Frontal cortex (tissue), 4 donors: ENCODE results near the gene TNFRSF4. TPM values are rescaled to one million over a fixed set of nuclear protein-coding genes. Genes with fewer than 3 reads are reported as not detected.
"Not testable (repeated sequence)": the region's sequence is repeated elsewhere in the genome, so short reads cannot be mapped to it uniquely, and the experiment has no call there.

ENCODE experiments used
- DNase-seq, 2 donors: peaks; one replicate each; pipeline ENCODE4 v3.0.0; 2012; ENCODE audit warnings: low spot score in 2 of 2
- FAIRE-seq: peaks from 2 replicates; lab custom pipeline; 2012; peaks lifted over from hg19 to GRCh38; lab: Jason Lieb, UNC
- total RNA-seq: library from RNA; depleted of rRNA; stranded (reverse); fragments of >200 nt; gene quantifications from one replicate; pipeline ENCODE4 v1.2.3, GENCODE V29; 2014
- donor health status: control.
- donor health status: control.
- donor health status: control.

TNFRSF4 gene
- total RNA-seq, 1 donor from 2014 or later, result not detected

DNA sequence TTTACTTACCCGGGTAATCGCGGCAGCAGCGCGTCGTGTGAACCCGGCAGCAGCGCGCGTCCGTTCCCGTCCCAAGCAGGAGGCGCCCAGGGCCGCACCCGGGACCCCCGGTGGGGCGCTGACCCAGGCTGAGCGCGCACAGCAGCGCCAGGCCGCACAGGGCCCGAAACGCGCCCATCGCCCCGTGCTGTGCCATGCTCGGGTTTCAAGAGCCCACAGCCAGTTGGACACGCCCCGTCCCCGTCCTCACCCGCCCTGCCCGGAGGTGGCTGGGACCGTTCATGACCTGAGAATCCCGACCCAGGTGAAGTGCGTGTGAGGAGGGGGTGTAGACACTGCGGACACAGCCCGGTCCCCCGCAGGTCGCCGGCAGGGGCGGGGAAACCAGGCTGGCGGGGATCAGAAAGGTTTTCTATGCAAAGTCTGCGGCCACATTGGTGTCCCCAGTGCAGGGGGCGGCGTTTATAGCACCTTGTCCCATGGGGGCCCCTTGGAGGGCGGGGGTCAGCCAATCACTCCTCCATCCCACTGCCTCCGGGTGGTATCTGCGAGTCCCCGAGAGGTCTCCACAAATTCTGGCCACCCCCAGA lies 7.5 kb downstream of the TNFRSF4 start, which contains the start of gene TNFRSF18:
TNFRSF18 (minus strand) TSS at position 217 of the 590 bp plus-strand sequence; CDS start at position 196, 21 bp downstream.
- FAIRE-seq (no peak), DNase-seq (no peak)

DNA sequence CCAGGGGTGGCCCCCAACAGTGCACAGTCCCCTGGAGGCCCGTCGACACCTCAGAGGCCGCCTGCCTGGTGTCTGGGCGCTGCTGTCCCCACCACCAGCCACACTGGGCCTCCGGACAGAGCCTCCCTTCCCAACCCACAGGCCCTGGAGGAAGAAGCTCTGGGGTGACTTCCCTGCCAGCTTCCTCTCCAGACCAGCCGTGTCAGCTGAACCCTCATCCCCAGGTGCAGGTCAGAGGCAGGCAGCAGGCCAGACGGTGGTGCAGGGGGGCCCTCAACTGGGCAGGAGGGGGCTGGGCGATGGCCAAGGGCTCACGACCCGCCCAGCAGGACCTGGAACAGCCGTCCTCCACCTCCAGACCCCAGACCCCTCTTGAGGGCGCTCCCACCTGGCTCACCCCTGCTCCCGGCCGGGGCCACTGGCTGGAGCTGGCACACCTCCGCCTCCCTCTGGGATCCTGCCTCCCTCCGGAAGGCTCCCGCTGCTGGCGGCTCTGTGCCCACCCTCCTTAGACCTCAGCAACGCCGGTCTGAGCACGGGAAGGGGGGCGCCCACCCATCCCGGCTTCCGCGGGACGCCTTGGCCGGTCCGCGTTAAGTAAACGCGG lies 8.1 kb downstream of the TNFRSF4 start:
- FAIRE-seq, result no peak

DNA sequence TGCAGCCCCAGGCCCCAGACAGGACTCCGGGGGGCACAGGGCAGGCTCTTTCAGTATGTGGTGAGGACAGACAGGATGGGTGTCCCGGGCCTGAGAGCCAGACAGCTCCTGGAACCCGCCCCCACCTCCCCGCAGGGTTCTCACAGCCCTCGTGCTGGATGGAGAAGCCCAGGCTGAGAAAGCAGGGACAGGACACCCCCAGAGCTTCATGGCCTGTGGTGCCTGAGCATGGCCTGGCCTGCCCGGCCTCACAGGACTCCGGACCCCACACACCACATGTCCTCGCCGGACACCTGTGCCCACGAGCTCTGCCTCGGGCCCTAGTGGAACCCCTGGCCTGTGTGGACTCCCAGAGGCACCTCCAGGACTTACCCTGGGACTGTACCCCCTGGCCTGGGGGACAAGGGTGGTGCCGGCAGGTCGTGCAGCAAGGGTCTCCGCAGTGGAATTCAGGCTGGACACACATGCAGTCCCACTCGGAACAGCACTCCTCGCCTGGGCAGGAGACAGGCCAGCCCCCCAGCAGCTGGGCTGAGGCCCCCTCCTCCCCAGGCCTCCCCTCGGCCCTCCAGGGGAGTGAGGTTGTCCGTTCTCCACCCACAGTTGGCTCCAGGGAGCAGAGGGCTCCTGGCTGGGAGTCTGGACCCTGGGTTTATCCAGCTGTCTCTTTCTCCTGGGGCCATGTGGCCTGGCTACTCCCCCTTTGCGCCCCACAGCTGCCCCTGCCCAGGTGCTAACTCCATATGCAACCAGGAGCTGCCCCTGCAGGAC lies 8.8 kb downstream of the TNFRSF4 start:
- DNase-seq (no peak), FAIRE-seq (no peak)

More for the DNA sequence above, 8.1 kb downstream of the TNFRSF4 start:
- no peak for DNase-seq

DNA sequence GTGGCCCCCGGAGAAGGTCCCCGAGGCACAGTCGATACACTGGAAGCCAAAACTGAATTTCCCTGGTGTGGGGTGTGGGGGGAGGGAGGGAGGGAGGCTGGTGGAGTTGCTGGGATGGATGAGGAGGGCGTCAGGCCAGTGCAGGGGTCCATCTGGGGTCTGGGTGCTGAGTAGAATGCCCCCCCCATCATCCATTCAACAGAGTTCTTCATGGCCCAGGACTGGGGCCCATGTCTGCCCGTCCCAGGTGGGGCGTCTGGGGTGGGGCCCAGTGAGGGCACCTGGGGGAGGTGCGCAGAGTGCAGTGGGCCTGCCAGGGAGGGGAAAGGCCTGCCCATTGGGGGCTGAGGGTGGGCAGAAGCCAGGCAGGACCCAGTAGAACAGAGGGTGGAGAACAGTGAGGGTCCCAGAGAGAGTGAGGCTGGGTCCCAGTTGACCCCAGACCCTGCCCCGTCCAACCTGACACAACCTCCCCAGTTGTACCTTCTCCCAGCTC lies 9.5 kb downstream of the TNFRSF4 start:
- no peak for DNase-seq
- FAIRE-seq, result no peak

DNA sequence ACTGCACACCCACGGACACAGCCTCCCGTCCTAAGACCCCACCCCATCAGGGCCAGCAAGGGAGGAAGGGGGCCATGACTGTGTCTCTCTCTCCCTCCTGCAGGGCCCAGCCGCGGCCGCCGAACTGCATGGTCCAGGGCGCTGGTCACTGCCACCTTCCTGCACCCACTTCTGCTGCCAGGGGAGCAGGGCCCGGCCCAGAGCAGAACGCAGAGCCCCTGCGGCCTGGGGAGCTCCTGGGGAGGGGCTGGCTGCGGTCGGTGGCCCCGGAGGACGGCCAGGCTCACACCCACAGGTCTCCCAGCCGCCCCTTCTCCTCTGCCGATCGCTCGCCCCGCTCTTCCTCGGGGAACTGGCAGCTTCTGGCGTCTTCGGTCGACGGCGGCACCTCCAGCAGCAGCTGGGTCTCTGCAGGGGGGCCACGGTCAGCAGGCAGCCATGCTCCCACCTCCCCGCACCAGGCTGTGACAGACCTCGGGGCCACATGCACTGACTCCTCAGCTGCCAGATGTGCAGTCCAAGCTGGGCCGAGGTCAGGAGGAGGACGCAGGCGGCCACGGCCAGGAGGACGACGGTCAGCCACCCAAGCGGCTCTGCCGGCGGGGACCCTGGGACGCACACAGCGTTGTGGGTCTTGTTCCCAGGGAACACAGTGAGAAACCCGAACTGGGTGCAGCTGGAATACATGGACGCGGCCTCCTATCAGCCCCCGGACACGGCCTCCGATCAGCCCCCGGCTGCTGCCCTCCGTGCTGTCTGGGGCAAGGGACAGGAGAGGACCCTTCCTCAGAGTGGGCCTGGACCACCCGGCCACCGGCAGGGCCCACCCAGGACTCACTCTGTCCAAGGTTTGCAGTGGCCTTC lies 10.2 kb downstream of the TNFRSF4 start:
- DNase-seq, result no peak

DNA sequence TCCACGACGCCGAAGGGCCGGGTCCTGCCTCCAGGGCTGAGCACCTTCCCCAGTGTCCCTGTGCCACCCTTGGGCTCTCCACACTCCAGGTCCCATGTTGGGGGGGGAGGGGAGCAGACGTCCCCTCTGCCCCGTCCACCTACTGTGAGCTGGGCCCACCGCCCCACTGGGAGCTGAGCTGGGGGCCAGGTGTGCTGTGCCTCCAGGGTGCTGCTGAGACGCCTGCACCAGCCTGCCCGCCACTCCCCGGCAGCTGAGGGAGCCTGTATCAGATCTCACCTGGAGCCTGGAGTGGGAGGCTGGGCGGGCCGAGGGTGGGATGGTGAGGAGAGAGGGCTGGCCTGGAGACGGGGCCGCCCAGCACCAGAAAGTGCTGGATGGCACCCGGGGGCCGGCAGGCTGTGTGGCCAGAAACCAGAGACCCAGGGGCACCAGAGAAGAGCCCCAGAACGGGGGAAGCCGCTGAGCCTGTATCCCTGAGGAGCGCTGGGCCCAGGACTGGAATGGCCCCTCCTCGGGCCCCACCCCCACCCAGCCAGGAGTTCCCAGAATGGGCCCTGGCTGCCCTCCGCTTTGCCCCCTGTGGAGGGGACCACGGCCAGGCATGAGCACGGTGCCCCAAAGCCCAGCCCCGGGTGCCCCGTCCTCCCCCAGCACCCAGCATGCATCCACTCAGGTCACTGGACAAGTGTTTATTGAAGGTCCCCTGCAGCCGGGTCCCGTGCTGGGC lies 11.0 kb downstream of the TNFRSF4 start:
- no peak for FAIRE-seq
- DNase-seq, result no peak

More for the DNA sequence above, 10.2 kb downstream of the TNFRSF4 start:
- no peak for FAIRE-seq

DNA sequence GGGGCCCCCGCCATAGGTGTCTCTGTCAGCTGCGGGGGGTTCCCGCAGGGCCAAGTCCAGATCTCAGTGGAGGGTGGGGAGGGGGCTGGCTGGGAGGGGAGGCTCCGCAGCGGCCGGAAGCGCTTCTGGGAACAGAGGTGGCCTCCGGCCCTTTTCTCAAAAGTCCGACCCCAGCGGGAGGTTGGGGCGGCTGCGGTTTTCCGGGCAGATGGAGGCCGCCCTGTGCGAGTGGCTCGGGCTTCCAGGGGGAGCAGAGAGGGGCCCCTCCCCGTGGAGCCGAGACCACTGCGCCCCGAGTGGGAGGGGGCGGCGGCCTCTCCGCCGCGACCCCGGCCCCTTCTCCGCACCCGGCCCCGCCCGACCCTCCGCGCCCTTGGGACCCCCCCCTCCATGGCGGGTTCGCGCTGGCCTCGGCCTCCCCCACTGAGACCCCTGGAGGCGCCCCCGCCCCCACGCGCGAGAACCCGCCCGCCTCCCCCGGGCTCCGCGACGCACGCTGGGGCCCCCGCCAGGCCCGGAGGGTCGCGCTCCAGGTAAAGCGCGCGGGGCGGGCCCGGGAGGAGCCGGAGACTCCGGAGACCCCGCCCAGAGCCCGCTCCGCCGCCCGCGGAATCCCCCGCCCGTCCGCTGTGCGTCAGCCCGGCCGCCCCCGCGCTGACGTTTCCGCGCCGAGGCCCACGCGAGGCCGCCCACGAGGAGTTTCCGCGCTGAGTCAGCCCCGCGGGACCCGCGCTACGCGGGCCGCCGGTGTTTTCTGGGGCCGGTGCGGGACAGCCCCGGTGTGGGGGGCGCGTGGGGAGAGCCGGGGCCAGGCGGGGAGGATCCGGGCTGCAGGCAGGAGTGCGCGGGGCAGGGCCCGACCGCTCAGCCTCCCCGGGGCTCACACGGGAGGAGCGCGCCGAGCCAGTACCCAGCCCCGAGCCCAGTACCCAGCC lies 12.8 kb downstream of the TNFRSF4 start:
- DNase-seq (peak in 1 of 2 donors; percentile 96), FAIRE-seq (no peak)

DNA sequence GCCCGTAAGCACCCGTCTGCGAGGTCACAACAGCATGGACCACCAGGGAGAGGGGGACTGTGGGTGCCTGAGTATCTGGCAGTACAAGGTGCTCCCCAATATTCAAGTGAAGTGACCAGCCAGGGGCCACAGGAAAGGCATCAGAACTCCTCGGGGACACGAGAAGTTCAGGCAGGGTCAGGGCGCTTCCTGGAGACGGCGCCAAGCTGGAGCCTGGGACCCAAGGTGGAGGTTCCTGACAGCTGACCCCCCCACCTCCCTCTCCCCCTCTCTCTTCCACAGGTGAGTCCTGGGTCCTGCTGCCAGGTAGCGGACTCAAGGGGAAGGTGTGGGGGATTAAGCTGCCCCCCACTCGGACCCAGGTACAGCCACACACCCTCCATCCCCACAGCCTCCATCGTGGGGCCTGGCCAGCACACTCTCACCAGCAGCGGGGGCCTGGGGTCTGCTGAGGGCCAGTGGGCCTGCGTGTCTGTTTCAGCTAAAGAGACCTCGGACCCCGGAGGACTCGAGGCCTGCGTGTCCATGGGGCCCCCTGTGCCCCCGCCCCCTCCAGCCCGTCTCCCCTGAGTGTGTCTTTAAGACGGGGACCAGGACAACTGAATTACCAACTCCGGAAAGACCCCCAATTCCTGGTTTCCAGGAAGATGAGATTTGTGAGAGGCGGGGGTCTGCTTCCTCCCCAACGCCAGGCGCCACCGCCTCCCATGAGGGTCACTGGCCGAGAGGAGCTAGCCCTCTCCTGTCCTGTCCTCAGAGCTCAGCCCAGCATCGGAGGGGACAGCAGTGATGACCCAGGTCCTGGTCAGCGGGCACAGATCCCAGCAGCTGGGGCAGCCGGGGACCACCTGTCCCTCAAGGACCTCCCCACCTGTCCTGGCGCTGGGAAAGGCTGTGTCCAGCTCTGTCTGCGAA lies 13.7 kb downstream of the TNFRSF4 start:
- FAIRE-seq (no peak), DNase-seq (no peak)

DNA sequence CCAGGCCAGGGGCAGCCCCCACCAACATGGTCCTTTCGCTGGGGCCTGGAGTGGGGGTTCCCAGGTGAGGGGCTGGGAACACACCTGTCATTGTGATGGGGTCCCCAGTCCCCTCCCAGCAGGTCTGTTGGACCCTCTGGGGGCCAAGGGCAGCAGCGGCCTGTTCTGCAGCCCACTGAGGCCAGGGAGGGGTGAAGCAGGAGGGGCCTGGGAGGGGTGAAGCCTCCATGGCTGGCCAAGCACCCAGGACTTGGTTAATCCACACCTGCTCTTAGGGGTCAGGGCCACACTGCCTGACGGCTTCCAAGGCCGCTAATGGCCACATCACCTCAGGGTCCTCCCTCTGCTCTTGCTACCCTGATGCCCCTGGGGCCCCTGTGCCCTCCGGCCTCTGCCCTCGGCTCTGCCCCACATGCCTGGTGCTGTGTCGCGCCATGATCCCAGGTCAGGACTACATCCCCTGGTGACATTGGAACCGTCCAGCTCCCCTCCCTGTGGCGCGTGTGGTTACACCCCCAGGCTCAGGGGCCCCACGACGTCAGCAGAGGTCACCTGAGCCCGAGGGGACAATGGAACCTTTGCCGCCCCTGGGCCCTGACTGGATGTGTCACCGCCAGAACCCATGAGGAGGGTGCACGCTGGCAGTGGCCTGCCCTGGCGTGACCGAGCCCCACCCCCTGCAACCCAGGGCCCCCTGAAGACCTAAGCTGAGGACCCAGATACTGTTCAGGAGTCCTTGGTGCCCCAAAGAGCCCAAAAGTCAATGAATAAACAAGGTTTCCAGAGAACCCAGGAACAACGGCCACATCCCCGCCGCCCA lies 14.6 kb downstream of the TNFRSF4 start:
- DNase-seq, result no peak

DNA sequence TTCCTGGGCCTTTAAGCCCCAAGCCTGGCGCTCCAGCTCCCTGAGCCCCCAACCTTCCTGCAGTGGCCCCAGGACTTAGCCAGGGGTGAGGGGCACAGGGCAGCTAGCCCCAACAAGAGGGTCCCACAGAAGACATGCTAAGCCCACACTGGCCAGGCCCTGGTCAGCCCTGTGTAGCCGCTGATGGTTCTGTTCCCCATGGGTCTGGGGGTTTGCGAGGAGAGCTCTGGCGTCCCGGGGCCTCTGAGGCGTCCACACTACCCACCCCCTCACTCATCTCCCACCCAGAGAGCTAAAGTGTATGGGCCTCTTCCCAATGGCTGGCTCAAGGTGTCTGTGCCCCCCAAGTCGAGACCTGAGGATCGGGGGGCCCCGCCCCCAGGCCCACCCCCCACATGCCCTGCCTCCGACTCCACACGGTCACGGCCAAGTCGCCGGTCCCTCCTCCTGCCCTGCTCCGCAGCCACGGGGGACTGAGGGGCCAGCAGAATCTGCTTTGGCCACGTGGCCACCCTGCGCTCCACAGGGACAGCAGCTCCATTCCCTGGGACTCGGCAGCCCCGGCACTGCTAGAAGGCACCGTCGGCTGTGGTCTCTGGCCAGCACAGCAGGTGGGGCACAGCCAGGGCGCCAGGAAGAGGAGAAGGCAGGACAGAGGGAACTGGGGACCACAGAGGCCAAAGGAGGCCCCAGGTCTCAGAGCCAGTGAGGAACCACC lies 15.4 kb downstream of the TNFRSF4 start:
- FAIRE-seq (no peak), DNase-seq (no peak)

More for the DNA sequence above, 14.6 kb downstream of the TNFRSF4 start:
- no peak for FAIRE-seq

DNA sequence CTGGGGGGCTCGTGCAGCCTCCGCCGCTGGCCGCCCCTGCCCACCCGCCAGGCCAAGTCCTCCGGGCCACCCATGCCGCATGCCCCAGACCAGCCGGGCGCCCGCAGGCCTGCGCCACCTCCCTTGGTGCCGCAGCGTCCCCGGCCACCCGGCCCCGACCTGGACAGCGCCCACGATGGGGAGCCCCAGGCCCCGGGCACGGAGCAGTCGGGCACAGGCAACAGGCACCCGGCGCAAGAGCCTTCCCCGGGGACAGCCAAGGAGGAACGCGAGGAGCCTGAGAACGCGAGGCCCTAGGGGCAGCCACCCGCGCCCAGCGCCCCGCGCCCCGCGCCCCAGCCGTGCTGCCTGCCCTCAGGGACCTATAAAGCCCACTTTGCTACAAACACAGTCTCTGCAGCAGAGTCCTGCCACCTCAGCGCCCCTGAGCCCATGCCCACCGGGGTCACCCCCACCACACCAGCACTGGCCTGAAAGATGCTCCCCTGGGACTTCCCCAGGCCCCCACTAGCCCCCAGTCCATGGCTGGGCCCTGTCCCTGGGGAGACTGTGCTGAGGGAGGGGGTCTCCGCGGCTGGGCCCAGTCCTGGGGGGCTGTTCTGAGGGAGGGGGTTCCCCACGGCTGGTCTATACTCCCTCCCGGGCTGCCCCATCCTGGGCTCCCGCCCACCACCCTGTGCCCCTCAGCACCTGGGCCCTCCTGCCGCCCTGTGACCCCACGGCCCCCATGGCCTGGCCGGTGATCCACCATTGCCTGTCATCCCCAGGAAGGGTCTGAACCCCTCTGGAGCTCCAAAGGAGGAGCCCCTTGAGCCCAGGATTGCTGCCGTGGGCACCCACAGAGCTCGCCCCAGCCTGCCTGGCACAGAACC lies 16.2 kb downstream of the TNFRSF4 start:
- no peak for DNase-seq
- no peak for FAIRE-seq

DNA sequence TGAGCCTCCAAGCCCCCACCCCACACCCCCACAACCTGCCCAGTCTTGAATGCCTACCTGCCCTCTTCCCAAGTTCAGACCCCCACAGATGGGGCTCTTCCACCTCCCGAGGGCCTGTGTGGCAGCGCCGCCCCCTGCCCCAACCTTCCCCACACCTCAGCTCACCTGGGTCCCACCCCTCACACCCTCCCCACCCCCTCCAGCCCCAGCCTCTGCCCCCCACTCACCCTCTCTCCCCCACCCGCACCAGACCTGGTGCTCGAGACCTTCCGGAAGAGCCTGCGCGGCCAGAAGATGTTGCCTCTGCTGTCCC lies 16.8 kb downstream of the TNFRSF4 start:
- no peak for DNase-seq
- no peak for FAIRE-seq

DNA sequence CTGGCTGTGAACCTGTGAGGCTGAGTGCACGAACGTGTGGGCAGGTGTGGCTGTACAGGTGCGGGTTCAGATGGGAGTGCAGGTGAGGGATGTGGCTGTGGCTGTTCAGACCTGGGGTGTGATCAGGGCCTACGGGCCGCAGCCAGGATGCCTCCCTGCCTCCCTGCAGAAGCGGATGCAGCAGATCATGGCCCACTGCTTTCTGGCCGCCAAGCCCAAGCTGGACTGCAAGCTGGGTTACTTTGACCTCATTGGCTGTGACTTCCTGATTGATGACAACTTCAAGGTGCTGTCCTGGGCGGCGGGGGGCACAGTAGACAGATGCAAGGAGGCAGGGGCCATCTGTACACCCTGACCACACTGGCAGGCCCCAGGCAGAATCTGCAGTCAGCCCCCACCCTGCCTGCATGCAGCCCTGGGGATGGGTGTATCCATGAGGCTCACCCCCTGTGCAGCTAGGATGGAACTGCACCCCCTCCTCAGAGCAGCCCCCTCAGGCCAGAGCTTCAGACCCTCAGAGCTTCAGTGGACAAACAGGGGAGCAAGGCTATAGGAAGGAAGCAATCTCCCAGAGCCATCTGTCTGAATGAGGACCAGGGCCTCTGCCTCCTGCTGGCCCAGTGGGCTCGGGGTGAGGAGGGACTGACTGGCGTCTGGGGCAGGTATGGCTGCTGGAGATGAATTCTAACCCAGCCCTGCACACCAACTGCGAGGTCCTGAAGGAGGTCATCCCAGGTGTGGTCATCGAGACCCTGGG lies 17.3 kb downstream of the TNFRSF4 start:
- FAIRE-seq (no peak), DNase-seq (no peak)

DNA sequence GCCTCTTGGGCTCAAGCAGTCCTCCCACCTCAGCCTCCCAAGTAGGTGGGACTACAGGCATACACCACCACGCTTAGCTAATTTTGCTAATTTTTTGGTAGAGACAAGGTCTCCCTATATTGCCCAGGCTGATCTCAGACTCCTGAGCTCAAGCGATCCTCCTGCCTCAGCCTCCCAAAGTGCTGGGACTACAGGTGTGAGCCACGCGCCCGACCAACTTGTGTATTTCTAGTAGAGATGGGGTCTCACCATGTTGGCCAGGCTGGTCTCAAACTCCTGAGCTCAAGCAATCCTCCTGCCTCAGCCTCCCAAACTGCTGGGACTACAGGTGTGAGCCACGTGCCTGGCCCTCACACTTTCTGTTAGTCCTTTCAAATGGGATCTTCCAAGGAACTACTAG lies 18.2 kb downstream of the TNFRSF4 start:
- not testable (repeated sequence) for FAIRE-seq, DNase-seq
